Measurements from ENCODE around the gene SH3RF3.

The SH3RF3 gene

GRCh38 chr2:109128616-109129355, at the start of gene SH3RF3:
Gene SH3RF3 (plus strand): TSS chr2:109129205.
- no peak for TF ChIP-seq CTCF (IDR thresholded peaks at IDR 0.05; ENCODE audit: insufficient read depth, low read depth, low read length, missing control alignments)
- H3K4me3 ChIP-seq (ENCODE audit: low read length): peak within 1 kb of the TSS; percentile 36
- peak; percentile 39 for DNase-seq (ENCODE audit: low read depth)

- no peak for DNase-seq (ENCODE audit: low read depth)
- H3K4me3 ChIP-seq (ENCODE audit: low read length): no peak overlapping the region
- TF ChIP-seq CTCF (IDR thresholded peaks at IDR 0.05; ENCODE audit: insufficient read depth, low read depth, low read length, missing control alignments): no peak
These were observed 49.4 kb upstream of the SH3RF3 start for GRCh38 chr2:109079590-109079989.

GRCh38 chr2:109080109-109080508, 48.9 kb upstream of the SH3RF3 start:
- DNase-seq (ENCODE audit: low read depth): no peak
- no peak overlapping the region for H3K4me3 ChIP-seq (ENCODE audit: low read length)
- no peak for TF ChIP-seq CTCF (IDR thresholded peaks at IDR 0.05; ENCODE audit: insufficient read depth, low read depth, low read length, missing control alignments)

- DNase-seq (ENCODE audit: low read depth): no peak
These were observed 48.2 kb upstream of the SH3RF3 start for GRCh38 chr2:109080757-109081156.

GRCh38 chr2:109081374-109081773, 47.6 kb upstream of the SH3RF3 start:
- TF ChIP-seq CTCF (IDR thresholded peaks at IDR 0.05; ENCODE audit: insufficient read depth, low read depth, low read length, missing control alignments): no peak
- H3K4me3 ChIP-seq (ENCODE audit: low read length): no peak overlapping the region
- no peak for DNase-seq (ENCODE audit: low read depth)

More at GRCh38 chr2:109080757-109081156, 48.2 kb upstream of the SH3RF3 start:
- no peak overlapping the region for H3K4me3 ChIP-seq (ENCODE audit: low read length)
- no peak for TF ChIP-seq CTCF (IDR thresholded peaks at IDR 0.05; ENCODE audit: insufficient read depth, low read depth, low read length, missing control alignments)

DNA sequence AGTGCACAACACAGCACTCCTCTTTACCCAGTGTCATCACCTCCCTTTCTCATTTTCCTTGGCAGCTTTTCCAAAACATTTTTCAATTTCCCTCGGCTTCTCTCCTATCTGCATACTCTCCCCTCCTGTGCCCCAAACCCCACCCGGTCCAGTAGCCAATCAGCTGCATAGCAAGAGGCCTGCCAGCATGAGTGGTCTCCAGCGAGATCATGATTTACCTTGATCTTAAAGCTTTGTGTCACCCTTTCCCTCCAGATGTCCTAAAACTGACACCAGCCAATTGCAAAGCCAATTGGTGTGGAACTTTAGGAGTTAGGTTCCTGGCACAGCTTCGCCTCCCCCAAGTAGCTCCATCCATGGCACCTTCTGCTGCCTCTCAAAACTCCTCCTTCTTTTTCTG, 45.2 kb upstream of the SH3RF3 start:
- DNase-seq (ENCODE audit: low read depth): no peak
- TF ChIP-seq CTCF (IDR thresholded peaks at IDR 0.05; ENCODE audit: insufficient read depth, low read depth, low read length, missing control alignments): no peak
- H3K4me3 ChIP-seq (ENCODE audit: low read length): no peak overlapping the region

GRCh38 chr2:109084341-109084740, 44.7 kb upstream of the SH3RF3 start:
- no peak for TF ChIP-seq CTCF (IDR thresholded peaks at IDR 0.05; ENCODE audit: insufficient read depth, low read depth, low read length, missing control alignments)
- no peak overlapping the region for H3K4me3 ChIP-seq (ENCODE audit: low read length)

More at GRCh38 chr2:109084341-109084740, 44.7 kb upstream of the SH3RF3 start:
- DNase-seq (ENCODE audit: low read depth): no peak
